GM12878 (cell line): ENCODE data around the gene P2RX7.

Experiments
- CHD2 ChIP-seq: IDR thresholded peaks from 2 replicates; pipeline ENCODE4 v1.6.1; 2011; ENCODE audit warnings: low read depth, low read length, improper control_type of control experiment, borderline replicate concordance
- POLR2A ChIP-seq: IDR thresholded peaks from 2 replicates; pipeline ENCODE4 v1.6.1; 2011; ENCODE audit warnings: low read depth, mild to moderate bottlenecking, low read length
- SPI1 ChIP-seq: IDR thresholded peaks from 2 replicates; pipeline ENCODE4 v1.6.1; 2011; ENCODE audit warnings: low read depth, mild to moderate bottlenecking, low read length, moderate library complexity, borderline replicate concordance; ENCODE audit not compliant: insufficient read depth
- TF ChIP-seq, protein P1 (sequence below), 3 experiments: IDR thresholded peaks in 2 of 3; conservative IDR thresholded peaks in 1 of 3; 2 replicates each; pipeline ENCODE4 v1.5.1; 2011; ENCODE audit warnings: low read depth in 3 of 3, low read length in 3 of 3, mild to moderate bottlenecking in 3 of 3, control low read depth in 2 of 3, moderate library complexity in 2 of 3, inconsistent platforms in 1 of 3, mixed read lengths in 1 of 3; ENCODE audit not compliant: control insufficient read depth in 2 of 3, insufficient read depth in 1 of 3; ENCODE audit errors: extremely low read depth in 1 of 3

DNA sequence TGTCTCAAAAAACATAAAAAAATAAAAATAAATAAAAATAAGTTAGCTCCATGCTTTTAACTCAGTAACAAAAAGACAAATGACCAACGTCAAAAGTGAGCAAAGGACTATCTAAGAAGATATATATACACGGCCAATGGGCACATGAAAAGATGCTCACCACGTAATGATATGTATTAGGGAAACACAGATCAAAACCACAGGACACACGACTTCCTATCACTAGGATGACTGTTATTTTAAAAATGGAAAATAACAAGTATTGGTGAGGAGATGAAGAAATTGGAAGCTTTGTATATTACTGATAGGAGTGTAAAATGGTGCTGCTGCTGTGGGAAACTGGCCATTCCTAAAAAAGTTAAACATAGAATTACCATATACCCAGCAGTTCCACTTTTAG lies 20.2 kb upstream of the P2RX7 start:
- TF ChIP-seq SPI1 (no peak), POLR2A (no peak), CHD2 (no peak)
- TF ChIP-seq, protein P1, sequence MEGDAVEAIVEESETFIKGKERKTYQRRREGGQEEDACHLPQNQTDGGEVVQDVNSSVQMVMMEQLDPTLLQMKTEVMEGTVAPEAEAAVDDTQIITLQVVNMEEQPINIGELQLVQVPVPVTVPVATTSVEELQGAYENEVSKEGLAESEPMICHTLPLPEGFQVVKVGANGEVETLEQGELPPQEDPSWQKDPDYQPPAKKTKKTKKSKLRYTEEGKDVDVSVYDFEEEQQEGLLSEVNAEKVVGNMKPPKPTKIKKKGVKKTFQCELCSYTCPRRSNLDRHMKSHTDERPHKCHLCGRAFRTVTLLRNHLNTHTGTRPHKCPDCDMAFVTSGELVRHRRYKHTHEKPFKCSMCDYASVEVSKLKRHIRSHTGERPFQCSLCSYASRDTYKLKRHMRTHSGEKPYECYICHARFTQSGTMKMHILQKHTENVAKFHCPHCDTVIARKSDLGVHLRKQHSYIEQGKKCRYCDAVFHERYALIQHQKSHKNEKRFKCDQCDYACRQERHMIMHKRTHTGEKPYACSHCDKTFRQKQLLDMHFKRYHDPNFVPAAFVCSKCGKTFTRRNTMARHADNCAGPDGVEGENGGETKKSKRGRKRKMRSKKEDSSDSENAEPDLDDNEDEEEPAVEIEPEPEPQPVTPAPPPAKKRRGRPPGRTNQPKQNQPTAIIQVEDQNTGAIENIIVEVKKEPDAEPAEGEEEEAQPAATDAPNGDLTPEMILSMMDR (IDR thresholded peaks at IDR 0.05 in 2 of 3, conservative IDR thresholded peaks at IDR 0.05 in 1 of 3; ENCODE audit: control insufficient read depth in 2 of 3, extremely low read depth in 1 of 3, insufficient read depth in 1 of 3, low read depth in 3 of 3, low read length in 3 of 3), result no peak
